ENCODE data around the gene FERD3L.

GRCh38 chr7:19133390-19133789 lies 11.8 kb downstream of the FERD3L start:
- TF ChIP-seq CTCF (IDR thresholded peaks at IDR 0.05; ENCODE audit: low read depth, low read length, missing input control) (no peak), FOXA1 (IDR thresholded peaks at IDR 0.05) (no peak), TAF1 (conservative IDR thresholded peaks at IDR 0.05) (no peak), NR2F2 (IDR thresholded peaks at IDR 0.05) (no peak)
